Smooth muscle cell (in vitro differentiated cells): ENCODE measurements around the gene SERPINE2. TPM values are rescaled to one million over a fixed set of nuclear protein-coding genes. Genes with fewer than 3 reads are reported as not detected.
A peak's percentile ranks its signal among the peaks of the same experiment; 100 is the strongest.

Experiments used
- DNase-seq: peaks from one replicate; lab custom pipeline; 2025; ENCODE audit not compliant: unreplicated experiment; lab: John Stamatoyannopoulos, UW
- H2AFZ ChIP-seq: fragments of 200-600 bp; sonication (generic); 2 replicates; pipeline ENCODE4 v1.6.0; 2016; ENCODE audit warnings: antibody characterized with exemption, low read depth, mild to moderate bottlenecking
- H3F3A ChIP-seq: fragments of 200-600 bp; sonication (generic); 2 replicates; pipeline ENCODE4 v1.6.0; 2017; ENCODE audit warnings: antibody characterized with exemption, low read depth
- H3K27ac ChIP-seq: fragments of 200-600 bp; sonication (generic); 2 replicates; pipeline ENCODE4 v1.5.1; 2016; ENCODE audit warnings: low read depth, mild to moderate bottlenecking
- H3K27me3 ChIP-seq: fragments of 200-600 bp; sonication (generic); 2 replicates; pipeline ENCODE4 v1.6.1; 2016; ENCODE audit warnings: low read depth, mild to moderate bottlenecking
- H3K36me3 ChIP-seq: fragments of 200-600 bp; sonication (generic); 2 replicates; pipeline ENCODE4 v1.5.1; 2016; ENCODE audit warnings: low read depth
- H3K4me1 ChIP-seq: fragments of 200-600 bp; sonication (generic); 2 replicates; pipeline ENCODE4 v1.5.1; 2016; ENCODE audit warnings: low read depth
- H3K4me2 ChIP-seq: fragments of 200-600 bp; sonication (generic); 2 replicates; pipeline ENCODE4 v1.6.0; 2016; ENCODE audit warnings: mild to moderate bottlenecking
- H3K4me3 ChIP-seq: fragments of 200-600 bp; sonication (generic); 2 replicates; pipeline ENCODE4 v1.5.1; 2016; ENCODE audit warnings: mild to moderate bottlenecking
- H3K79me2 ChIP-seq: fragments of 200-600 bp; sonication (generic); 2 replicates; pipeline ENCODE4 v1.6.0; 2016; ENCODE audit warnings: low read depth, mild to moderate bottlenecking
- H3K9ac ChIP-seq: fragments of 200-600 bp; sonication (generic); 2 replicates; pipeline ENCODE4 v1.6.0; 2016; ENCODE audit warnings: low read depth
- H3K9me3 ChIP-seq: fragments of 200-600 bp; sonication (generic); replicated peaks from 2 replicates; pipeline ENCODE4 v1.5.1; 2016; ENCODE audit warnings: low read depth
- H4K20me1 ChIP-seq: fragments of 200-600 bp; sonication (generic); 2 replicates; pipeline ENCODE4 v1.6.0; 2016; ENCODE audit warnings: low read depth
- CTCF ChIP-seq: fragments of 200-600 bp; sonication (generic); IDR thresholded peaks from 2 replicates; pipeline ENCODE4 v1.5.1; 2017; ENCODE audit warnings: borderline replicate concordance, mild to moderate bottlenecking, antibody characterized with exemption; ENCODE audit not compliant: insufficient read depth, poor library complexity, severe bottlenecking
- WGBS: methylation state at CpG from one replicate; pipeline ENCODE4 v1.1.7; 2016; ENCODE audit warnings: low lambda C conversion rate; 5-methylcytosine and 5-hydroxymethylcytosine counted together
- polyA plus RNA-seq: library from polyadenylated mRNA; unstranded; fragments of >200 nt; fragmentation: Nextera tagmentation; extraction: Ambion mirVana; gene quantifications from 2 replicates; pipeline ENCODE4 v1.2.1, GENCODE V29; 2016
- total RNA-seq: library from RNA; depleted of rRNA; stranded (reverse); fragments of >200 nt; gene quantifications from 2 replicates; pipeline ENCODE4 v1.2.3, GENCODE V29; 2014

The SERPINE2 gene
- total and polyA plus RNA-seq, 2 experiments from 2014 or later: 2,183 to 3,094 TPM

DNA sequence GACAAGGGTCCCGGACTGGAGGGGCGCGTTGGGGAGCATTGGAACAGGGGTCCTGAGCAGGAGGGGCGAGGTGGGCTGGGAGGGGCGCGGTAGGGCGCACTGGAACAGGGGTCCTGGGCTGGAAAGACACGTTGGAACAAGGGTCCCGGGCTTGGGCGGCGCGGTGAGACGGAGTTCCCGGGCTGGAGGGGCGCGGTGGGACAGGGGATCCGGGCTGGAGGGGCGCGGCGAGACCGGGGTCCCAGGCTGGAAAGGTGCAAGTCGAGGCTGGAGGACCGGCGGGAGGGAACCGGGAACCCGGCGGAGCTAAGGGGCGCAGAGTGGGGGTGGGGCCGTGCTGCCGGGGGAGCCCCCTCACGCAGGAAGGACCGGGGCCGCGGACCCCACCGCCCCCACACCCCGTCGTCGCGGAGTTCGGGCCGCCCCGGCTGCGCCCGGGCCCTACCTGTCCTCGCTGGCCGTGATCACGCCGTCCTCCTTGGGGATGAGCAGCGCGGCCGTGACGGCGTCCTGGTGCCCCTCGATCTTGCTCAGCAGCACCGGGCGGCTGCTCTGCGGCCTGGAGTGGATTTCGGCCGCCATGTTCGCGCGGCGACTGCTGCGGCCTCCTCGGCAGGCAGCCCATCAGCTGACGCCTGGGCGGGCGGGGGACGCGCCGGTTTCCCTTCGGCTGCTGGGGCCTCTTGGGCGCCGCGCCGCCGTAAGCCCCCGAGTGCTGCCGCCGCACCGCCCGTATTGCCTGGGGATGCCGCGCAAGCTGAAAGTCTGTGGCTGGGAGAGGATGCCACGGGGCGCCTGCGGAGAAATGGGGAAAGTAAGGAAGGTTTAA lies 94.2 kb downstream of the SERPINE2 start, which contains the start of gene WDFY1:
Gene WDFY1 (minus strand): TSS at position 633 of the 829 bp plus-strand sequence. CDS start 51 bp downstream, at position 582.
- Histone ChIP-seq H3K79me2 (peaks cover 41% of the 10 kb centered on the region), H2AFZ (peak within 1 kb of the TSS; percentile 78), H3K36me3 (no peaks in the 10 kb centered on the region), H3K9me3 (no peaks in the 10 kb centered on the region), H4K20me1 (peaks cover 28% of the 10 kb centered on the region), H3K27me3 (no peaks in the 10 kb centered on the region), H3K27ac (peak within 1 kb of the TSS; percentile 83), H3F3A (peaks cover 3% of the 10 kb centered on the region), H3K4me1 (peaks cover 14% of the 10 kb centered on the region), H3K4me2 (peak within 1 kb of the TSS; percentile 97), H3K4me3 (peak within 1 kb of the TSS; percentile 84), H3K9ac (peak within 1 kb of the TSS; percentile 85)
- no peak for TF ChIP-seq CTCF
- WGBS: under 1% methylated on average over 47 of the region's 87 CpGs
- DNase-seq: peak; percentile 48

DNA sequence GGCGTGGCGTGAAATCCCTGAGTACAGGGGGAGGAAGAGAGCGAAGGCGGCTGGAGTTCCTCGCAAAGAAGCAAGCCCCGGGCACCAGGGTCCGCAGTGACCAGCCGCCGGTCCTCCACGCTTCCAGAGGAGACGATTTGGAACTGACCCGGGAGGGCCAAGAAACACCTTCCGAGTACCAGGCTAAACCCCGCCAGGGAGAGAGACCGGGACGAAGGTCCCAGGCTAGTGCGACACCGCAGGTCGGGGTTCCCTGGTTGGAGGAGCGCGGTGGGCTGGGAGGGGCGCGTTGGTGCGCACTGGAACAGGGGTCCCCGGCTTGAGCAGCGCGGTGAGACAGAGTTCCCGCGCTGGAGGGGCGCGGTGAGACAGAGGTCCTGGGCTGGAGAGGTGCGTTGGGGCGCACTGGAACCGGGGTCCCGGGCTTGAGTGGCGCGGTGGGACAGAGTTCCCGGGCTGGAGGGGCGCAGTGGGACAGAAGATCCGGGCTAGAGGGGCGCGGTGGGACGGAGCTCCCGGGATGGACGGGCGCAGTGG lies 94.9 kb downstream of the SERPINE2 start:
- Histone ChIP-seq H3K79me2 (peaks cover 48% of the 10 kb centered on the region), H2AFZ (peak overlapping the region; percentile 78), H4K20me1 (peaks cover 35% of the 10 kb centered on the region), H3F3A (peaks cover 3% of the 10 kb centered on the region), H3K4me1 (peaks cover 14% of the 10 kb centered on the region), H3K9me3 (no peaks in the 10 kb centered on the region), H3K4me3 (peak overlapping the region; percentile 84), H3K4me2 (peak overlapping the region; percentile 97), H3K27me3 (no peaks in the 10 kb centered on the region), H3K9ac (peak overlapping the region; percentile 85), H3K27ac (peak overlapping the region; percentile 83), H3K36me3 (no peaks in the 10 kb centered on the region)
- WGBS: under 1% methylated on average over 32 of the region's 46 CpGs
- peak; percentile 30 for DNase-seq
- no peak for TF ChIP-seq CTCF

GRCh38 chr2:223943561-223944008 lies 95.5 kb downstream of the SERPINE2 start:
- no peaks in the 10 kb centered on the region for H3K27me3 ChIP-seq
- H3F3A ChIP-seq: peaks cover 3% of the 10 kb centered on the region
- H3K79me2 ChIP-seq: peaks cover 54% of the 10 kb centered on the region
- H3K4me1 ChIP-seq: peaks cover 14% of the 10 kb centered on the region
- no peak for TF ChIP-seq CTCF
- no peaks in the 10 kb centered on the region for H3K36me3 ChIP-seq
- peak overlapping the region; percentile 97 for H3K4me2 ChIP-seq
- peak overlapping the region; percentile 83 for H3K27ac ChIP-seq
- peak overlapping the region; percentile 84 for H3K4me3 ChIP-seq
- H3K9ac ChIP-seq: no peak overlapping the region
- no peak for DNase-seq
- H2AFZ ChIP-seq: no peak overlapping the region
- 12% methylated on average over 7 of the region's 7 CpGs for WGBS
- H3K9me3 ChIP-seq: no peaks in the 10 kb centered on the region
- peaks cover 41% of the 10 kb centered on the region for H4K20me1 ChIP-seq
